22Rv1 (cell line): ENCODE data around the gene ASXL1.

Experiments
- H3K27ac ChIP-seq: fragments of 450-650 bp; 2 replicates; pipeline ENCODE4 v1.5.1; 2017
- CTCF ChIP-seq: fragments of 450-650 bp; IDR thresholded peaks from 2 replicates; pipeline ENCODE4 v1.5.1; 2017; ENCODE audit warnings: mild to moderate bottlenecking
- ZFX ChIP-seq: fragments of 450-650 bp; IDR thresholded peaks from 2 replicates; pipeline ENCODE4 v1.6.1; 2017; ENCODE audit warnings: antibody characterized with exemption, borderline replicate concordance

ASXL1 gene

GRCh38 chr20:32468313-32468640 is 110.1 kb downstream of the ASXL1 start:
- no peak for TF ChIP-seq ZFX
- TF ChIP-seq CTCF = no peak
- H3K27ac ChIP-seq = no peak overlapping the region

- no peak overlapping the region for H3K27ac ChIP-seq
- TF ChIP-seq CTCF (no peak), ZFX (no peak)
Observed at GRCh38 chr20:32468860-32469259, 110.7 kb downstream of the ASXL1 start.

- TF ChIP-seq CTCF (peak; percentile 47; the same call in 1 of the 2 replicates), ZFX (no peak)
- H3K27ac ChIP-seq = no peak overlapping the region
Observed at GRCh38 chr20:32470025-32470861, 112.1 kb downstream of the ASXL1 start.

GRCh38 chr20:32470940-32471339 is 112.8 kb downstream of the ASXL1 start:
- H3K27ac ChIP-seq = no peak overlapping the region
- no peak for TF ChIP-seq CTCF
- no peak for TF ChIP-seq ZFX

- TF ChIP-seq ZFX (no peak), CTCF (no peak)
- no peak overlapping the region for H3K27ac ChIP-seq
Observed at GRCh38 chr20:32472581-32473207, 114.6 kb downstream of the ASXL1 start.

- no peak for TF ChIP-seq ZFX
- TF ChIP-seq CTCF = no peak
- no peak overlapping the region for H3K27ac ChIP-seq
Observed at GRCh38 chr20:32473231-32474008, 115.3 kb downstream of the ASXL1 start.
